Stimulated activated CD4-positive, alpha-beta T cell treated with anti-CD3 and anti-CD28 coated beads, Interleukin-12 subunit alpha, Interleukin-12 subunit beta, amount 100 ng/mL, for 4 hours (primary cell): ENCODE results near the gene TAC4.

ENCODE experiments used
- DNase-seq: peaks from one replicate; pipeline ENCODE4 v3.0.0-alpha.2; 2020

TAC4 gene

DNA sequence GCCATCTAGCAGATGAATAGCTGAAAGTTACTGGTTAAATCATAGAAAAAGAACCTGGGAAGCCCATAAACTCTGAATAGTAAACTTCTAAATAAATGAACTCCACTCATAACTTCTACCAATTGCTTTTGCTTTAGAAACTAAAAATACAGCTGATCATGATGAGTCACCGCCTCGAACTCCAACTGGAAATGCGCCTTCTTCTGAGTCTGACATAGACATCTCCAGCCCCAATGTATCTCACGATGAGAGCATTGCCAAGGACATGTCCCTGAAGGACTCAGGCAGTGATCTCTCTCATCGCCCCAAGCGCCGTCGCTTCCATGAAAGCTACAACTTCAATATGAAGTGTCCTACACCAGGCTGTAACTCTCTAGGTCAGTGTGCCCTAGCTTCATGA lies 49.7 kb downstream of the TAC4 start:
- no peak for DNase-seq

DNA sequence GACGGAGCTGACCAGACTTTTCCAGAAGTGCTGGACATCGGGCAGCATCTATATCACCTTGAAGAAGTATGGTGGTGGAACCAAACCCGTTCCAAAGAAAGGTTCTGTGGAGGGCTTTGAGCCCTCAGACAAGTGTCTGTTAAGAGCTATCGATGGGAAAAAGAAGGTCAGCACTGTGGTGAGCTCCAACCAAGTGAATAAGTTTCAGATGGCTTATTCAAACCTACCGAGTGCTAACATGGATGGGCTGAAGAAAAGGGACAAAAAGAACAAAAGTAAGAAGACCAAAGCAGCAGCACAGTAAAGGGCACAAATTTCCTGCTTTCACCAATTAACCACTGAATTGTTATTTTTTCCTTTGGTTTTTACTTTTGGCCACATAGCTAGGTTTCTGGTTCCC lies 52.5 kb downstream of the TAC4 start:
- DNase-seq = no peak

DNA sequence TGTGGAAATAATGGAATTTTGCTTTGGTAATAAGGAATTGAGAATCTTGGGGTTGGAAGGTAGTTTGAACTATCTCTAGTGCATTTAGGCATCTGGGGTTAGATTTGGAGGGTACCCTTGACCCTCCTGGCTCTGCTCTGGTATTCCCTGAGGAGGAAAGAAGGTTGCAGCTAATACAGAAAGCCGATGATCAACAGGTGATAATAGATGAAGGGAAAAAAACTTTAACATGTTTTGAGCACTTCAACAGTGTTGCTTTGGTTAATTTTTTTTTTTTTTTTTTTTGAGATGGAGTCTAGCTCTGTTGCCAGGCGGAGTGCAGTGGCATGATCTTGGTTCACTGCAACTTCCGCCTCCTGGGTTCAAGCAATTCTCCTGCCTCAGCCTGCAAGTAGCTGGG lies 54.6 kb downstream of the TAC4 start:
- no peak for DNase-seq

DNA sequence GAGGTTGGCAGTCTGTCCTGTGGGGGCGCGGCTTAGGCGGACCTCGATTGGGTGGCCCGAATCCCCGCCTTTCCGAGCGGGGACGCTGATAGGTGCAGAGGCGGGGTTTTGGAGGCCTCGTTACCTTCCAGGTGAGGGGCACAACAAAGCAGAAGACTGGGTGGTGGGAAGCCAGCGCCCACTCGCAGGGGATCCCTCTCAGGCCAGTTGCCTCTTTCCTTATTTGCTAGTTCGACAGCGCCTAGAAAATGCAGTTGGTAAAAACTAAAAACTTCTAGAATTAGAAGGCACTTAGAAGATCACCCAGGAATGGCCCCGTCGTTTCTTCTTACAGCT lies 58.7 kb downstream of the TAC4 start:
- no peak for DNase-seq

DNA sequence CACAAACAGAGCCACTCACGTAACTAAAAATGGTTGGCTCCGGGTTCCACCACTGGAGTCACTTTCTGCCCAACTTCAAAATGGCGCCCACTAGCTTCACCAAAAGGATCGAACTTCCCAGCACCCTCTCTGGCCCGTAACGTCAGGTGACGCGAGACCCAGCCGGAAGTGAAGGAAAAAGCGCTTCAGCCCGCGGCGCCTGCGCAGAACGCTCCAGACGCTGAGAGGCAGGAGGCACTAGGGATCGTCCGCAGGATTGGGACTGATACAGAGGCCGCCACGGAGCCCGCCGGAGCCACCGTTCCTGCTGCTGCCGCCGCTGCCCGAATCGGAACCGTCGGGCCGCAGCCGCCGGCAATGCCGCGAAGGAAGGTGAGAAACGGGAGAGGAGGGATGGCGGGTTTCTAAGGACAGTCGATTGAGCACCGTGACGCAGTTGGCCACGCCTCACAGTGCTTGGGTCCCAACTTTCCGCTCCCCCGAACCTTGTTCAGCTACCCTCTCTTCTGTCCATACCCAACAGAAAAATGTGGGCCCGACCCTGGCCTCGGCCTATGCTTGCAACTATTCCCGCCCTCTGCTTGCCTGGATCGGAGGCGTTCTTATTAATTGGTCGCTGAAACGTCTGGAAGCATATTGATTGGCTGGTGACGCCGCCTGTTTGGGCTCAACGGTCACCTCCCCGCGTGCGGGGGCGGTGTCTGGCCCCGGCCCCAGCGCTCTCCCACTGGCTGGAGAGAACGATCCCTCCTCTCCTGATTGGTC lies 59.2 kb downstream of the TAC4 start, which contains the start of gene KAT7:
Gene KAT7, plus strand, starts transcription at position 204 of the 765 bp plus-strand sequence. Its CDS starts 154 bp downstream, at position 358.
- DNase-seq = peak; percentile 95
